GM18499 (cell line): ENCODE results near the gene ERRFI1.

Experiments used
- ATAC-seq: cut with Tn5 transposase; IDR thresholded peaks from one replicate; pipeline ENCODE4 v1.9.1; 2021; ENCODE audit warnings: moderate number of reproducible peaks; ENCODE audit not compliant: insufficient read depth, unreplicated experiment

Gene ERRFI1

DNA sequence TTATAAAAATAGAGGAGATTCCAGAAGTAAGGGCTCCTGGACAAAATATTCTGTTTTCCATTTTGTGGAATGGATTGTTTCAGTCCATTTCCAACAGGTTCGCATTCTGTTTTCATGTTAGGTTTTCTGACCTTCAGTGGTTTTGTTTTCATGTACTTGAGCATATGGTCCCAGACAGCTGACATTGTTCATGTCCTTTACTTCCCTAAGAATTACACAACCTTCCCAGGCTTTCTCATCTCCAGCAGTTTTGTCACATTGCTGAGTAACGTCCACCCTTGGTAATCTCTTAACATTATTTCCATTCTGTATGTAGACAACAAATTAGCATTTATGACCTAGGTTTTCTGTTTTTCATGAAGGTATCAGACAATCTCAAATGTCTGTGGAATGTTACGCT, 21.0 kb upstream of the ERRFI1 start:
- no peak for ATAC-seq

DNA sequence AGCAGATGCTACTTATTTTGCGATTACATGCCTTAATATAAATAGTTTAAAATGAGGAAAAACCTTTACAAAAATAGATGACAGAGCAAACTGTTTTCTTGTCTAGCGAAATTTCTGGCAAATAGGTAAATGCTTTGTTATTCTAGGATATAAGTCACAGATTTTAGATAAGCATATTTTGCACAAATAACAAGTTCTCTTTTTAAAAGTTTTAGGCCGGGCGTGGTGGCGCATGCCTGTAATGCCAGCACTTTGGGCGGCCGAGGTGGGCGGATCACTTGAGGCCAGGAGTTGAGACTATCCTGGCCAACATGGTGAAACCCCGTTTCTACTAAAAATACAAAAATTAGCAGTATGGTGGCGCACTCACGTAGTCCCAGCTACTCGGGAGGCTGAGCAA, 20.3 kb upstream of the ERRFI1 start:
- ATAC-seq, result no peak

DNA sequence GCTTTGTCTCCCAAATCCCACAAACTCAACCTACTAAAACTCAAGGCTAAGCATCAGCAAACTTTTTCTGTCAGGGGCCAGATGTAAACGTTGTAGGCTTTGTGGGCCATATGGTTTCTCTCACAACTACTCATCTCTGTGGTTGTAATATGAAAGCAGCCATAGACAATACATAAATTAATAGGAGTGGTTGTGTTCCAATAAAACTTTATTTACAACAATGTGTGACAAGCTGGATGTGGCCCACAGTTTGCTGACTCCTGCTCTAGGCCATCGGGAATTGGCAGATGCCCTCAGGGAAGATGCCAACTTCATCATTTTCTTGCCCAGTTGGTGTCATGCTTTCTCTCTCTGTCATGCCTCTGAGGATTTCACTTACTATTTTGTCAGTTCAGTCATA, 17.5 kb upstream of the ERRFI1 start:
- no peak for ATAC-seq

DNA sequence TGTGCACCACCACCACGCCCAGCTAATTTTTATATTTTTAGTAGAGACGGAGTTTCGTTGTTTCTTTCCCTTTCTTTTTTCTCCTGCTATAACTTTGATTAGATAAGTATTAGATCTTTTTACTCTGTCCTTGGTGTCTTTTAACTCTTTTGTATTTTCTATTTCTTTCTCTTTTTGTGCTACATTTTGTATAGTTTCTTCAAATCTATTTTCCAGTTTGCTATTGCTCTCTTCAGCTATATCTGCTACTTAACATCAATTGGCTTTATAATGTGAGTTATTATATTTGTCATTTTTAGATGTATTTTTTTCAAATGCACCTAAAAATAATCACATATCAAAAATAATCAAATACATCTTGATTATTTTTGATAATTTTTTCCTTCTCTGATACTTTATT, 16.0 kb upstream of the ERRFI1 start:
- ATAC-seq, result no peak

DNA sequence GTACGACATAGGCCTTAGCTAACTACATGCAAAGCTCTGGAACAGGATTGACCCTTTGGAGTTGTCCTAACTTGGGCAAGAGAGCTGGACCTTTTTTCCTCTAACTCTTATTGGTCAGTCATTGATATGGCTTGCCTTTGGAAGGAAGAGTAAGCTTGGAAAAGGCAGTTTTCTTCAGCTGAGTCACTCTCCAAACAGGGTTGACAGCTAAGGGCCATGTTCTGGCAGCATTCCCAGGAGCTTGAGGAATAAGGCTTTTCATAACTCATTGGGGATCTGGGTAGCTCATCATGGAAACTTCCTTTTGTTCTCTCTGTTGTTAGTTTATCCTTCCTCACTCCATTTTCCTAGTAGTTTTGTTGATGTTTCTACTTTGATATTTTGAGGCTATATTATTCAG, 14.5 kb upstream of the ERRFI1 start:
- ATAC-seq, result no peak

GRCh38 chr1:8039071-8039470, 13.0 kb upstream of the ERRFI1 start:
- no peak for ATAC-seq

GRCh38 chr1:8035289-8035688, 9.2 kb upstream of the ERRFI1 start:
- no peak for ATAC-seq

- ATAC-seq, result no peak
Measured at GRCh38 chr1:8033322-8033721, 7.2 kb upstream of the ERRFI1 start.

DNA sequence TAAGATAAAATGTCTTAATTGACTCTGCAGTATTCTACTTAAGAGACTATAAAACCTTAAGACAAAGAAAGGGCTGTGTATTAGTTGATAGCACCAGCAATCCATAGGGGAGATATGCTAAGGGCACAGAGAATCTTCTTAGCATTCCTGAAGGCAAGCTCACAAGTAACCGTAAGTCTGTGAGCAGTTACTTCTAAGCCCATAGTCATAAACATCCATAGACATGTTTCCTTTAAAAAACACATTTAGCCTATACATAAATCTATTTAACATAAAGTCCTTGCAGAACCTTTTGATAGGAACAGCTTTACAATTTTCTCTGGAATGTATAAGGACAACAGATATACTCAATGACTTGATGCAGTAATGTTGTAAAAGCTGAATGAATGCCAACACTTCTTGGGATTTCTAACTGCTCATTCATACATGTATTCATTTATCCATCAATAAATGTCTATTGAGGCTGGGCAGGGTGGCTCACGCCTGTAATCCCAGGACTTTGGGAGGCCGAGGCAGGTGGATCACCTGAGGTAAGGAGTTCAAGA, 6.3 kb upstream of the ERRFI1 start:
- no peak for ATAC-seq

DNA sequence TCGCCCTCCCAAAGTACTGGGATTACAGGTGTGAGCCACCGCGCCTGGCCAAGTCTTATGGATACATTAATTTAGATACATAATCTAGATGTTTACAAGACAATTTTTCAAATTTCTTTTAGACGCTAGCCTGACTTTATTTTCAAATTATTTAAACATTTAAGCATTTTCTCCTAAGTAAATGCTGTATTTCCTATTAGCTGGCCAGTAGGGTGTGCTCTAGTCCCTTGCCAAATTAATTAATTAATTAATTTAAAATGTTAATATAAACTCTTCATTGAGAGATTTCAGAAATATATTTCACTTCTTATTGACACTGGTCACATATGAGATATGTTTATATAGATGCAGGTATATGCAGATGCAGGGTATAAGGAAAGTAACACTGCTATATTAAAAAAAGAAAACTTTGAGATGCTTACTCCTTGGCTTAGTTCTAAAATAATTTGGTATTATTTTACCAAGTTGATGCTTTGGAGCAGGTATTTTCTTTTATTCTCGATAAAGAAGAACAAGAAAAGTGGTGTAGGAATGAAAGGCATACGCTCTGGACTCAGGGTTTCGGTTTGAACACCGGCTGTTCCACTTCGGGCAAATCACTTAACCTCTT, 5.2 kb upstream of the ERRFI1 start:
- no peak for ATAC-seq

DNA sequence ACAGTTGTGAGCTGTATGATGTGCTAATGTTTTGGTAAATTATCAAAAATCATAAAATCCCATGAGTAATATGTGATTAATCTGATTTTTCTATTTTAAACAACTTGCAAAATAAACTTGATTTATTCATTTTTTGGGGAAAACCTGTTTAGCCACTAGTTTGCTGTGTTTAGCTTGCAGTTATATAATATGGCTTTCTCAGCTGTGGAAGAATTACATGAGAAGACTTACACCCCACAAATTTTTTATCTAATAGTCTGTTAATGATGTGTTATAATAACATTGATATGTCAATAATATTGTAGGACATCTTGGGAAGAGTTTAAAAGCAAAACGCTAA, 2.4 kb upstream of the ERRFI1 start:
- ATAC-seq, result no peak

DNA sequence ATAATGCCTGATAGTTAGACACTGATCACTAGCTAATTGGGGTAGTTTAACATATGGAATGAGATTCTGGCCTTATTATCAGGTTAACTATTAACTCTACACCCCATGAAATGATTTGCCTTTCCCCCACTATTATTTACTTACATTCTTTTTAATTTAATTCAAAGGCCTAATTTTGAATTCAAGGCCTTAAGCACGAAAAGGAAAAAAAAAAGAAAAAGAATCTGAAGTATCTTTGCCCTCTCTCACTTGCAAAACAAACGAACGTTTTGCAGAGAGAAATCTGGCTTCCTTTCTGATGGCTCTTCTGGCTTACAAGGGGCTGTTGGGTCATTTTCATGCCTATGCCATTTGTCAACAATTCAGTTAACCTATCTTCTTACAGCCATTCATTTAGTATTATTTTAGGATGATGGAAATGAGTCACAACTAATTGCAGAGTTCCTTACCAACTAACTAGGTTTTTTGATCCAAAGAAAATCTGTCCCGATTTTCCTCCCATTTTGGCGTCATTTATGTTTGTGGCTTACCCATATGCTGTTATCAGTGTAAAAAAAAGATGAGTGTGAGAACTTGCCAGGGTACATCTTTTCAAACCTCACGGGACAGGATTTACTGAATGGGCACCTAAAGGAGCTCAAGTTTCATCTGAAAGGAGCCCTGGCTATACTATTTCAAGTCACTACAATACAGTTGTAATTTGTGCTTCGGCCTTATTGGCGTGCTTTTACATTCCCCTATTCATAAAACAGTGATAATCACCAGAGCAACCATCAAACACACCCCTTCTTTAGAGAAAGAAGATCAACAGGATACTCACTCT, 1.9 kb upstream of the ERRFI1 start:
- ATAC-seq, result no peak

GRCh38 chr1:8026976-8027747, 1.1 kb upstream of the ERRFI1 start:
- ATAC-seq, result no peak

GRCh38 chr1:8025671-8026144, 401 bp downstream of the ERRFI1 start:
- no peak for ATAC-seq

GRCh38 chr1:8025061-8025670, 943 bp downstream of the ERRFI1 start:
- ATAC-seq, result no peak

GRCh38 chr1:8024329-8024728, 1.8 kb downstream of the ERRFI1 start:
- ATAC-seq, result no peak

GRCh38 chr1:8023995-8024313, 2.2 kb downstream of the ERRFI1 start:
- ATAC-seq, result no peak

GRCh38 chr1:8023287-8023994, 2.7 kb downstream of the ERRFI1 start:
- no peak for ATAC-seq

DNA sequence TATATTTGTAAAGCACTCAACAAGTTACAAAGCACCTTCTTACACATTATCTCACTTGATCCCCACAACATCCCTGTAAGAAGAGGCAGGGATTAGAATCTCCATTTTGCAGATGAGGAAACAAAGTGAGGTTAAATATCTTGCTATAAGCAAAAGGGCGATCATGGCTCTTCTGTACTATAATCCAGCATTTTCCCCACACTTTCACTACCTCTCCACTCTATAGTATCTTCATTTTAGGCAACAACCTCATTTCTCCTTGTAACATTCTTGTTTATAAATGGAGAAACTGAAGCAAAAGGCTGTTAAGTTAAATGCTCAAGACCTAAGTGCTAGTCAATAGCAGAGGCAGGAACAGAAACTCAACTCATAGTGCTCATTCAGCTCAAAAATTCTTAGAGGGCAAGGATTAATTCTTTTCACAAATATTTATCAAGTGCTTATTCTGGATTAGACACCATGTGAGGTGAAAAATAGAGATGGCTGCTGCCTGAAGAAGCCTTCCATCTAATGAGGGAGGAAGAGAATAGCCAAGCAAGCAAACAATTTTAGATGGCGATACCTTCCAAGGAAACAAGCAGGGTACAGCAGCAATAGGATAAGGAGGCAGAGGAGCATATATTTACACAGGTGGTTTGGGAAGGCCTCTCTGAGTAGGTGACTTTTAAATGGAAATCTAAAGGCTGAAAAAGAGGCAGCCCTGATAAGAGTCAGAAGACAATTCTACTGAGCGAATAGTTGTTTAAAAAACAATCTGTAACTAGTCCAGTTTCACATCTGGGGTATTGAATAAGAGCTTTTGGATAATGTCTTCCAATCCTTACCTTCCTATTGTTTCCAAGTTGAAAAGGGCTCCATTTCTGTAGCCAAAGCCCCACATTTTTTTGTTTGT, 3.5 kb downstream of the ERRFI1 start:
- no peak for ATAC-seq
